ENCODE data around the gene CELF3.

Gene CELF3

GRCh38 chr1:151720554-151720953 lies 4.0 kb upstream of the CELF3 start:
- no peak for DNase-seq

- DNase-seq: no peak
These were observed 3.5 kb upstream of the CELF3 start for GRCh38 chr1:151720125-151720524.

GRCh38 chr1:151718666-151719065 lies 2.1 kb upstream of the CELF3 start:
- no peak for DNase-seq

GRCh38 chr1:151718011-151718431 lies 1.4 kb upstream of the CELF3 start:
- DNase-seq: no peak

GRCh38 chr1:151716405-151716762 lies 219 bp downstream of the CELF3 start:
- DNase-seq: no peak

- DNase-seq: no peak
These were observed 738 bp downstream of the CELF3 start for GRCh38 chr1:151715726-151716404.

- DNase-seq: no peak
These were observed 1.5 kb downstream of the CELF3 start for GRCh38 chr1:151714820-151715725.

GRCh38 chr1:151713874-151714273 lies 2.7 kb downstream of the CELF3 start:
- no peak for DNase-seq

- DNase-seq: no peak
These were observed 3.6 kb downstream of the CELF3 start for GRCh38 chr1:151713044-151713443.

- no peak for DNase-seq
These were observed 4.7 kb downstream of the CELF3 start for GRCh38 chr1:151711951-151712350.

GRCh38 chr1:151711044-151711800 lies 5.4 kb downstream of the CELF3 start:
- no peak for DNase-seq

- DNase-seq: no peak
These were observed 6.3 kb downstream of the CELF3 start for GRCh38 chr1:151710187-151710840.

- DNase-seq: no peak
These were observed 7.7 kb downstream of the CELF3 start for GRCh38 chr1:151708891-151709290.

GRCh38 chr1:151707541-151708065 lies 9.0 kb downstream of the CELF3 start:
- no peak for DNase-seq

- DNase-seq: no peak
These were observed 9.9 kb downstream of the CELF3 start for GRCh38 chr1:151706464-151707415.

GRCh38 chr1:151705753-151706463 lies 10.7 kb downstream of the CELF3 start:
- DNase-seq: no peak

GRCh38 chr1:151705146-151705545 lies 11.5 kb downstream of the CELF3 start:
- DNase-seq: no peak

- DNase-seq: no peak
These were observed 12.4 kb downstream of the CELF3 start for GRCh38 chr1:151704246-151704645.

- DNase-seq: no peak
These were observed 12.8 kb downstream of the CELF3 start for GRCh38 chr1:151703813-151704212.

- DNase-seq: no peak
These were observed 13.7 kb downstream of the CELF3 start for GRCh38 chr1:151702936-151703335.

- no peak for DNase-seq
These were observed 15.1 kb downstream of the CELF3 start for GRCh38 chr1:151701515-151701914.
